HCT116 (cell line): ENCODE data around the gene GOLGA2. TPM values are rescaled to one million over a fixed set of nuclear protein-coding genes. Genes with fewer than 3 reads are reported as not detected.

Source experiments
- ATAC-seq: fragments of 200-7000 bp; cut with Tn5 transposase; 2 replicates; pipeline ENCODE4 v1.9.1; 2020; ENCODE audit warnings: mild to moderate bottlenecking, moderate library complexity
- BruUV-seq: library from RNA; stranded (reverse); fragments of 400-500 nt; replicated peaks from 2 replicates; lab custom pipeline; 2021; lab: Mats Ljungman, UMichigan
- CTCF ChIA-PET: fragments of 300-600 bp; sonication (Branson Sonifier 250); formaldehyde crosslinking; loops from one replicate; lab custom pipeline; 2021; ENCODE audit warnings: antibody characterized with exemption; lab: Charles Lee
- POLR2A ChIA-PET: fragments of 300-600, 350-600 bp; sonication (Branson Sonifier 250); formaldehyde crosslinking; loops from one replicate; lab custom pipeline; 2021; ENCODE audit warnings: antibody characterized with exemption; lab: Charles Lee
- RAD21 ChIA-PET, 2 experiments: fragments of 300-600 bp; sonication (Branson Sonifier 250); formaldehyde crosslinking; loops; one replicate each; lab custom pipeline; 2023; ENCODE audit warnings: low total read pairs in 2 of 2; ENCODE audit not compliant: uncharacterized antibody in 2 of 2, unreplicated experiment in 2 of 2, low non-redundant PET in 1 of 2; lab: Charles Lee
- DNase-seq: peaks from one replicate; pipeline ENCODE4 v3.0.0-alpha.2; 2010; ENCODE audit warnings: low read depth, low spot score
- H2AFZ ChIP-seq: fragments of 200-600 bp; shearing (Covaris generic), sonication (generic); 2 replicates; pipeline ENCODE4 v1.6.1; 2017; ENCODE audit warnings: low read depth, mixed run types, mixed read lengths, antibody characterized with exemption, low read length; ENCODE audit not compliant: poor library complexity, severe bottlenecking
- H3K27ac ChIP-seq: 2 replicates; pipeline ENCODE4 v1.5.1; 2012; ENCODE audit warnings: low read depth, low read length
- H3K27me3 ChIP-seq: fragments of 200-600 bp; sonication (generic); 2 replicates; pipeline ENCODE4 v1.6.1; 2016; ENCODE audit warnings: mixed run types, low read length, mixed read lengths; ENCODE audit not compliant: insufficient read depth
- H3K36me3 ChIP-seq, 2 experiments: fragments of 200-500 bp in 1 of 2; fragments of 200-600 bp in 1 of 2; sonication (Bioruptor generic) in 1 of 2; sonication (generic) in 1 of 2; 2 replicates each; pipeline versions ENCODE4 v1.5.1 to v1.6.1; 2014 to 2016; ENCODE audit warnings: low read length in 2 of 2, inconsistent platforms in 1 of 2, mixed read lengths in 1 of 2, mixed run types in 1 of 2; ENCODE audit not compliant: insufficient read depth in 2 of 2, control insufficient read depth in 1 of 2
- H3K4me1 ChIP-seq, 2 experiments: fragments of 200-600 bp in 1 of 2; sonication (generic) in 1 of 2; 2 replicates each; pipeline versions ENCODE4 v1.5.1 to v1.6.1; 2012 to 2017; ENCODE audit warnings: low read length in 2 of 2, inconsistent platforms in 1 of 2, mild to moderate bottlenecking in 1 of 2, mixed read lengths in 1 of 2, mixed run types in 1 of 2, moderate library complexity in 1 of 2; ENCODE audit not compliant: insufficient read depth in 2 of 2, control insufficient read depth in 1 of 2
- H3K4me2 ChIP-seq: fragments of 200-600 bp; sonication (generic); 2 replicates; pipeline ENCODE4 v1.6.1; 2017; ENCODE audit warnings: mixed run types, low read length, mixed read lengths
- H3K4me3 ChIP-seq, 2 experiments: fragments of 200-600 bp in 1 of 2; sonication (generic) in 1 of 2; replicated peaks in 1 of 2; 2 replicates each; pipeline ENCODE4 v1.5.1; 2011 to 2016; ENCODE audit warnings: low read length in 2 of 2, control low read depth in 1 of 2, low read depth in 1 of 2, mild to moderate bottlenecking in 1 of 2, mixed read lengths in 1 of 2, mixed run types in 1 of 2
- H3K79me2 ChIP-seq: fragments of 200-600 bp; sonication (generic); 2 replicates; pipeline ENCODE4 v1.6.1; 2017; ENCODE audit warnings: mild to moderate bottlenecking, mixed run types, low read length, moderate library complexity, mixed read lengths; ENCODE audit not compliant: insufficient read depth
- H3K9ac ChIP-seq: fragments of 200-600 bp; sonication (generic); 2 replicates; pipeline ENCODE4 v1.6.1; 2016; ENCODE audit warnings: low read length, mixed read lengths
- H3K9me2 ChIP-seq: fragments of 200-600 bp; sonication (generic), shearing (Covaris generic); 2 replicates; pipeline ENCODE4 v1.6.1; 2017; ENCODE audit warnings: mixed run types, mild to moderate bottlenecking, moderate library complexity; ENCODE audit not compliant: insufficient read depth
- H3K9me3 ChIP-seq, 2 experiments: fragments of 200-500 bp in 1 of 2; fragments of 200-600 bp in 1 of 2; sonication (Bioruptor generic) in 1 of 2; sonication (generic) in 1 of 2; 2 replicates each; pipeline ENCODE4 v1.6.1; 2014 to 2017; ENCODE audit warnings: low read length in 2 of 2, mixed read lengths in 2 of 2, inconsistent platforms in 1 of 2, low read depth in 1 of 2, mild to moderate bottlenecking in 1 of 2, mixed run types in 1 of 2, moderate library complexity in 1 of 2; ENCODE audit not compliant: control insufficient read depth in 1 of 2, insufficient read depth in 1 of 2
- H4K20me1 ChIP-seq: fragments of 200-600 bp; sonication (generic), shearing (Covaris generic); 2 replicates; pipeline ENCODE4 v1.6.1; 2017; ENCODE audit warnings: mixed run types, mild to moderate bottlenecking, moderate library complexity; ENCODE audit not compliant: insufficient read depth
- CBX3 ChIP-seq: IDR thresholded peaks from 2 replicates; pipeline ENCODE4 v1.6.1; 2012; ENCODE audit warnings: low read depth
- EGR1 ChIP-seq: IDR thresholded peaks from 2 replicates; pipeline ENCODE4 v1.6.1; 2012; ENCODE audit warnings: low read depth
- JUND ChIP-seq: IDR thresholded peaks from 2 replicates; pipeline ENCODE4 v1.6.1; 2012
- MAX ChIP-seq: IDR thresholded peaks from 2 replicates; pipeline ENCODE4 v1.6.1; 2012
- SIN3A ChIP-seq: IDR thresholded peaks from 2 replicates; pipeline ENCODE4 v1.6.1; 2012; ENCODE audit warnings: low read depth
- SP1 ChIP-seq: IDR thresholded peaks from 2 replicates; pipeline ENCODE4 v1.6.1; 2012; ENCODE audit warnings: low read depth
- ZBTB33 ChIP-seq: IDR thresholded peaks from 2 replicates; pipeline ENCODE4 v1.6.1; 2011; ENCODE audit warnings: mild to moderate bottlenecking, low read length, moderate library complexity; ENCODE audit not compliant: insufficient replicate concordance; ENCODE audit errors: extremely low read depth
- ZFX ChIP-seq: fragments of 450-650 bp; IDR thresholded peaks from 2 replicates; pipeline ENCODE4 v1.6.1; 2017
- ZNF274 ChIP-seq: fragments of 200-500 bp; sonication (Bioruptor generic); IDR thresholded peaks from 2 replicates; pipeline ENCODE4 v1.6.1; 2014; ENCODE audit warnings: mild to moderate bottlenecking, low read depth, low read length, inconsistent platforms
- intact Hi-C: fragments of 100-400 bp; cut with micrococcal nuclease; formaldehyde crosslinking; loops from 2 replicates; pipeline ENCODE4 v1.10.0; 2022
- total RNA-seq: library from RNA; stranded (reverse); gene quantifications from one replicate; pipeline ENCODE4 v1.2.1, GENCODE V29; 2021; ENCODE audit not compliant: unreplicated experiment

Gene GOLGA2
- total RNA-seq, 1 experiment from 2014 or later, result 67.0 TPM

GRCh38 chr9:128224877-128225276 is 50.9 kb downstream of the GOLGA2 start:
- no peak overlapping the region for H3K9ac ChIP-seq
- no peaks in the 10 kb centered on the region for H3K9me3 ChIP-seq
- POLR2A ChIA-PET, result no interaction called here
- intact Hi-C loops, result no loop called here
- no peaks in the 10 kb centered on the region for H3K36me3 ChIP-seq
- no peak overlapping the region for H3K4me2 ChIP-seq
- ATAC-seq, result no peak
- H3K4me3 ChIP-seq, result no peak overlapping the region
- H3K79me2 ChIP-seq, result no peaks in the 10 kb centered on the region
- H3K27me3 ChIP-seq, result no peaks in the 10 kb centered on the region
- H3K27ac ChIP-seq, result no peak overlapping the region
- no TSS peak for BruUV-seq
- TF ChIP-seq SP1 (no peak), ZFX (no peak), ZNF274 (no peak), JUND (no peak), MAX (no peak), EGR1 (no peak), CBX3 (no peak), ZBTB33 (no peak), SIN3A (no peak)
- TF ChIP-seq, all 23 proteins: peak for 0
- Histone ChIP-seq H3K9me2 (no peaks in the 10 kb centered on the region), H3K4me1 (no peaks in the 10 kb centered on the region), H2AFZ (no peak overlapping the region), H4K20me1 (no peaks in the 10 kb centered on the region)
- CTCF ChIA-PET, result no interaction called here
- no peak for DNase-seq
- RAD21 ChIA-PET, result no interaction called here
